GM18951 (cell line): ENCODE data around the gene PCDHGA9.
"Not testable (repeated sequence)": the region's sequence is repeated elsewhere in the genome, so short reads cannot be mapped to it uniquely, and the experiment has no call there.

Experiments
- POLR2A ChIP-seq: IDR thresholded peaks from 4 replicates; pipeline ENCODE4 v1.6.1; 2011; ENCODE audit warnings: mild to moderate bottlenecking; ENCODE audit not compliant: insufficient read length, insufficient read depth; ENCODE audit errors: extremely low read depth
- in situ Hi-C: fragments of 300-500 bp; cut with MboI; formaldehyde crosslinking; loops from one replicate; pipeline ENCODE4 v1.12.0; 2022; ENCODE audit warnings: low sequenced_read_pairs, mixed read lengths, inconsistent platforms; ENCODE audit not compliant: unreplicated experiment

PCDHGA9 gene

GRCh38 chr5:141371572-141372475, 30.8 kb upstream of the PCDHGA9 start:
- in situ Hi-C loops: no loop called here
- no peak for TF ChIP-seq POLR2A

GRCh38 chr5:141373673-141374317, 28.8 kb upstream of the PCDHGA9 start, which contains the start of gene PCDHGA6:
Gene PCDHGA6 (plus strand): TSS chr5:141373891. CDS start chr5:141374084, 193 bp downstream.
- in situ Hi-C loops: no loop called here
- no peak for TF ChIP-seq POLR2A

- in situ Hi-C loops: no loop called here
Measured at GRCh38 chr5:141374627-141375026, 28.0 kb upstream of the PCDHGA9 start.

GRCh38 chr5:141375444-141376155, 27.0 kb upstream of the PCDHGA9 start:
- in situ Hi-C loops: not testable (repeated sequence)

More at GRCh38 chr5:141374627-141375026, 28.0 kb upstream of the PCDHGA9 start:
- no peak for TF ChIP-seq POLR2A

GRCh38 chr5:141382469-141383294, 19.9 kb upstream of the PCDHGA9 start, which contains the start of gene PCDHGA7:
Gene PCDHGA7 (plus strand): TSS chr5:141382742. CDS start chr5:141382900, 158 bp downstream.
- in situ Hi-C loops: no loop called here
- no peak for TF ChIP-seq POLR2A

GRCh38 chr5:141383345-141383744, 19.2 kb upstream of the PCDHGA9 start:
- in situ Hi-C loops: no loop called here

GRCh38 chr5:141384471-141385267, 17.9 kb upstream of the PCDHGA9 start:
- in situ Hi-C loops: no loop called here
- TF ChIP-seq POLR2A: no peak

More at GRCh38 chr5:141383345-141383744, 19.2 kb upstream of the PCDHGA9 start:
- TF ChIP-seq POLR2A: no peak

GRCh38 chr5:141387557-141388311, 14.8 kb upstream of the PCDHGA9 start, which contains the start of gene PCDHGB4:
Gene PCDHGB4 (plus strand): TSS chr5:141387698. CDS start chr5:141387885, 187 bp downstream.
- in situ Hi-C loops: not testable (repeated sequence)

GRCh38 chr5:141388661-141389060, 13.9 kb upstream of the PCDHGA9 start:
- in situ Hi-C loops: no loop called here
- TF ChIP-seq POLR2A: no peak

GRCh38 chr5:141389153-141390042, 13.2 kb upstream of the PCDHGA9 start:
- no peak for TF ChIP-seq POLR2A
- in situ Hi-C loops: no loop called here
